ENCODE results near the gene GPR33.

DNA sequence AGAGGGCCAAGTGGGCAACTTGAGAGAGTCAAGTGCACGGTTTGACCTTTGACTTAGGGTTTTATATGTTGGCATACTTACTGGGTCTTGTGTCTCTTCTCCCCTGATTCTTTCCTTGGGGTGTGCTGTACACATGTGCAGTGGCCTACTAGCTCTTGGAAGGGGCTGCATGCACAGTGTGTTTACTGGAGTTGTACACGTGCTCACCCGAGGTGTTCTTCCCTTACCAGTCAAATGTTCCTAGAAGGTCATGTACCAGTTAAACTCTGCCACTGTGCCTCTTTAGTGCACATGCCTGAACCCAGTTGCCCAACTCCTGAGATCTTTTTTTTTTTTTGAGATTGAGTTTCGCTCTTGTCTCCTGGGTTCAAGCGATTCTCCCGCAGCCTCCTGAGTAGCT, 21.3 kb downstream of the GPR33 start:
- TF ChIP-seq POLR2AphosphoS5 (IDR thresholded peaks at IDR 0.05; ENCODE audit: low read depth, low read length), result no peak
- no peak for TF ChIP-seq POLR2A (IDR thresholded peaks at IDR 0.05; ENCODE audit: low read depth, low read length)

Measured in GM12892 (cell line).